GM12878 (cell line): Measurements from ENCODE around the gene CD3E. TPM values are rescaled to one million over a fixed set of nuclear protein-coding genes. Genes with fewer than 3 reads are reported as not detected.

Experiments used
- ATAC-seq: fragments of 200-7000 bp; cut with Tn5 transposase; 3 replicates; pipeline ENCODE4 v1.9.1; 2020; ENCODE audit warnings: mild to moderate bottlenecking, moderate library complexity
- BruUV-seq: library from RNA; stranded (reverse); fragments of 400-500 nt; replicated peaks from 2 replicates; lab custom pipeline; 2021; lab: Mats Ljungman, UMichigan
- CTCF ChIA-PET: fragments of 300-600 bp; sonication (Branson Sonifier 250); formaldehyde crosslinking; extraction: SDS; loops from one replicate; lab custom pipeline; 2021; ENCODE audit warnings: inconsistent platforms; lab: Yijun Ruan, JAX
- POLR2A ChIA-PET: fragments of 350-600 bp; formaldehyde crosslinking; extraction: SDS; loops from one replicate; lab custom pipeline; 2021; ENCODE audit warnings: inconsistent platforms; lab: Charles Lee
- RAD21 ChIA-PET: fragments of 300-600 bp; sonication (Branson Sonifier 250); formaldehyde crosslinking; loops from one replicate; lab custom pipeline; 2023; ENCODE audit warnings: antibody characterized with exemption; ENCODE audit not compliant: unreplicated experiment; lab: Charles Lee
- SMC1A ChIA-PET: fragments of 300-600 bp; sonication (Branson Sonifier 250); formaldehyde crosslinking; loops from one replicate; lab custom pipeline; 2023; ENCODE audit not compliant: unreplicated experiment, uncharacterized antibody; lab: Charles Lee
- DNase-seq: peaks from one replicate; pipeline ENCODE4 v3.0.0-alpha.2; 2011; ENCODE audit warnings: low read depth, low spot score
- FAIRE-seq: peaks from 3 replicates; lab custom pipeline; 2011; peaks lifted over from hg19 to GRCh38; lab: Jason Lieb, UNC
- H2AFZ ChIP-seq: 2 replicates; pipeline ENCODE4 v1.6.0; 2011; ENCODE audit warnings: low read depth, low read length, control low read depth; ENCODE audit not compliant: control insufficient read depth
- H3K27ac ChIP-seq: 2 replicates; pipeline ENCODE4 v1.5.1; 2011; ENCODE audit warnings: control low read depth; ENCODE audit not compliant: control insufficient read depth, insufficient read depth
- H3K27me3 ChIP-seq, 2 experiments: replicated peaks in 1 of 2; 2 replicates each; pipeline versions ENCODE4 v1.6.0 to v1.6.1; 2011; ENCODE audit warnings: low read length in 1 of 2; ENCODE audit not compliant: control insufficient read depth in 2 of 2, insufficient read depth in 2 of 2
- H3K36me3 ChIP-seq, 2 experiments: 2 replicates each; pipeline ENCODE4 v1.5.1; 2011; ENCODE audit warnings: low read length in 1 of 2; ENCODE audit not compliant: control insufficient read depth in 2 of 2, insufficient read depth in 2 of 2
- H3K4me1 ChIP-seq: 2 replicates; pipeline ENCODE4 v1.6.1; 2011; ENCODE audit warnings: mild to moderate bottlenecking, low read length, moderate library complexity, mixed read lengths; ENCODE audit not compliant: control insufficient read depth, insufficient read depth
- H3K4me2 ChIP-seq: 2 replicates; pipeline ENCODE4 v1.6.0; 2011; ENCODE audit warnings: control low read depth; ENCODE audit not compliant: control insufficient read depth, insufficient read depth
- H3K4me3 ChIP-seq: fragments of 200-600 bp; sonication (generic); 2 replicates; pipeline ENCODE4 v1.5.1; 2016
- H3K79me2 ChIP-seq: 2 replicates; pipeline ENCODE4 v1.6.0; 2011; ENCODE audit warnings: low read length; ENCODE audit not compliant: control insufficient read depth, insufficient read depth
- H3K9ac ChIP-seq: 2 replicates; pipeline ENCODE4 v1.8.0; 2011; ENCODE audit warnings: low read length, control low read depth, mixed read lengths; ENCODE audit not compliant: control insufficient read depth, insufficient read depth
- H3K9me3 ChIP-seq: replicated peaks from 3 replicates; pipeline ENCODE4 v1.5.1; 2011; ENCODE audit warnings: mild to moderate bottlenecking, low read length; ENCODE audit not compliant: control insufficient read depth, insufficient read depth
- H4K20me1 ChIP-seq: 2 replicates; pipeline ENCODE4 v1.6.0; 2011; ENCODE audit not compliant: control insufficient read depth, insufficient read depth
- ATF3 ChIP-seq: IDR thresholded peaks from 2 replicates; pipeline ENCODE4 v1.6.1; 2011; ENCODE audit warnings: low read depth, mild to moderate bottlenecking, low read length, moderate library complexity, borderline replicate concordance; ENCODE audit errors: extremely low read depth
- BACH1 ChIP-seq: fragments of 450-650 bp; IDR thresholded peaks from 2 replicates; pipeline ENCODE4 v1.6.1; 2017; ENCODE audit warnings: mild to moderate bottlenecking, borderline replicate concordance
- BHLHE40 ChIP-seq, 2 experiments: fragments of 450-650 bp in 1 of 2; IDR thresholded peaks; 2 replicates each; pipeline ENCODE4 v1.6.1; 2011 to 2017; ENCODE audit warnings: low read depth in 2 of 2, borderline replicate concordance in 1 of 2, improper control_type of control experiment in 1 of 2, low read length in 1 of 2, mild to moderate bottlenecking in 1 of 2
- CREM ChIP-seq: IDR thresholded peaks from 2 replicates; pipeline ENCODE4 v1.6.1; 2014; ENCODE audit warnings: antibody characterized with exemption, low read depth
- DPF2 ChIP-seq: fragments of 450-650 bp; IDR thresholded peaks from 2 replicates; pipeline ENCODE4 v1.6.1; 2017; ENCODE audit warnings: mild to moderate bottlenecking
- EP300 ChIP-seq, 2 experiments: fragments of 150-350 bp in 1 of 2; IDR thresholded peaks; 2 replicates each; pipeline ENCODE4 v1.6.1; 2011 to 2012; ENCODE audit warnings: low read depth in 2 of 2, low read length in 2 of 2, borderline replicate concordance in 1 of 2, improper control_type of control experiment in 1 of 2, inconsistent platforms in 1 of 2; ENCODE audit not compliant: control insufficient read depth in 1 of 2
- ESRRA ChIP-seq: IDR thresholded peaks from 2 replicates; pipeline ENCODE4 v1.6.1; 2012; ENCODE audit warnings: mild to moderate bottlenecking, low read length, improper control_type of control experiment
- IRF5 ChIP-seq: fragments of 450-650 bp; IDR thresholded peaks from 2 replicates; pipeline ENCODE4 v1.6.1; 2017; ENCODE audit warnings: borderline replicate concordance
- KAT2A ChIP-seq: conservative IDR thresholded peaks from 2 replicates; pipeline ENCODE4 v1.6.1; 2011; ENCODE audit warnings: low read depth, low read length; ENCODE audit not compliant: control insufficient read depth
- KDM1A ChIP-seq: fragments of 200-600 bp; sonication (generic); IDR thresholded peaks from 2 replicates; pipeline ENCODE4 v1.6.1; 2016; ENCODE audit warnings: borderline replicate concordance
- KLF5 ChIP-seq: fragments of 450-650 bp; IDR thresholded peaks from 2 replicates; pipeline ENCODE4 v1.6.1; 2014; ENCODE audit warnings: mild to moderate bottlenecking; ENCODE audit not compliant: partially characterized antibody
- NBN ChIP-seq: fragments of 450-650 bp; IDR thresholded peaks from 2 replicates; pipeline ENCODE4 v1.6.1; 2016
- NRF1 ChIP-seq: conservative IDR thresholded peaks from 2 replicates; pipeline ENCODE4 v1.6.1; 2011; ENCODE audit warnings: mild to moderate bottlenecking, low read depth, low read length, improper control_type of control experiment
- PAX5 ChIP-seq: IDR thresholded peaks from 2 replicates; pipeline ENCODE4 v1.6.1; 2011; ENCODE audit warnings: low read depth, low read length, borderline replicate concordance
- RELB ChIP-seq: fragments of 450-650 bp; IDR thresholded peaks from 2 replicates; pipeline ENCODE4 v1.6.1; 2017; ENCODE audit warnings: low read depth, mild to moderate bottlenecking, moderate library complexity
- SMAD1 ChIP-seq: fragments of 450-650 bp; IDR thresholded peaks from 2 replicates; pipeline ENCODE4 v1.6.1; 2018; ENCODE audit warnings: mild to moderate bottlenecking, low read depth; ENCODE audit not compliant: partially characterized antibody
- SREBF2 ChIP-seq: IDR thresholded peaks from 2 replicates; pipeline ENCODE4 v1.6.1; 2012; ENCODE audit warnings: mild to moderate bottlenecking, low read length
- STAT3 ChIP-seq: IDR thresholded peaks from 2 replicates; pipeline ENCODE4 v1.6.1; 2011; ENCODE audit warnings: low read depth, low read length, improper control_type of control experiment
- ZNF622 ChIP-seq: fragments of 450-650 bp; IDR thresholded peaks from 2 replicates; pipeline ENCODE4 v1.6.1; 2017; ENCODE audit warnings: mild to moderate bottlenecking, inconsistent platforms
- WGBS: methylation state at CpG from one replicate; pipeline ENCODE4 v1.1.6; 2016; ENCODE audit warnings: low lambda C conversion rate; ENCODE audit not compliant: insufficient replicate concordance, insufficient coverage; ENCODE audit errors: missing lambda C conversion rate; 5-methylcytosine and 5-hydroxymethylcytosine counted together
- in situ Hi-C: fragments of 300-500 bp; cut with MboI; formaldehyde crosslinking; loops from 9 replicates; pipeline ENCODE4 v1.14.3; 2018; ENCODE audit warnings: mixed read lengths
- intact Hi-C: fragments of 100-400 bp; cut with micrococcal nuclease; formaldehyde crosslinking; loops from one replicate; pipeline ENCODE4 v1.14.2; 2022; ENCODE audit not compliant: unreplicated experiment
- polyA plus RNA-seq, 11 experiments: library from polyadenylated mRNA; depleted of rRNA in 4 of 11; unstranded in 6 of 11; stranded (reverse) in 5 of 11; fragments of >200 nt; fragmentation: Nextera tagmentation in 4 of 11; fragmentation: Illumina TruSeq in 1 of 11; extraction: Ambion mirVana in 4 of 11; extraction: Trizol in 1 of 11; gene quantifications; 1 replicate in 1 of 11; 2 replicates in 10 of 11; pipeline versions ENCODE4 v1.2.1 to v1.2.3, GENCODE V29; 2011 to 2016; ENCODE audit warnings: inconsistent platforms in 2 of 11, missing spikeins in 2 of 11, low read depth in 1 of 11
- total RNA-seq, 4 experiments: library from RNA; depleted of rRNA in 3 of 4; stranded (reverse); fragments of >200 nt in 3 of 4; fragmentation: Illumina TruSeq in 1 of 4; extraction: Trizol in 1 of 4; gene quantifications; 2 replicates each; pipeline versions ENCODE4 v1.2.1 to v1.2.3, GENCODE V29; 2013 to 2021

CD3E gene
- total and polyA plus RNA-seq, 10 of the 15 experiments (the other 5 are each of a cell fraction or from before 2014, with no cell fraction given), result 0.10 to 17.3 (median 3.8) TPM

GRCh38 chr11:118359295-118359958, 54.9 kb downstream of the CD3E start, which contains the start of gene UBE4A (continued):
- TF ChIP-seq RELB (peak; percentile 73), PAX5 (peak; percentile 64; the same call in 1 of the 2 replicates), STAT3 (no peak), BACH1 (peak; percentile 35; the same call in 1 of the 2 replicates), SMAD1 (peak; percentile 58)

GRCh38 chr11:118364956-118365615, 60.6 kb downstream of the CD3E start:
- in situ Hi-C loops, result no loop called here
- 94% methylated on average over 3 of the region's 3 CpGs for WGBS
- no peak overlapping the region for H2AFZ ChIP-seq
- BruUV-seq, result no TSS peak
- SMC1A ChIA-PET, result interaction anchor here (0.8 to 1.6 kb wide), 7 partner anchors 14 to 123 kb away, joined by 3 to 4 read pairs (median 3); no protein-coding TSS in a partner anchor
- H3K27me3 ChIP-seq, result no peaks in the 10 kb centered on the region
- ATAC-seq, result no peak
- peaks cover 7 to 16% of the 10 kb centered on the region in 2 experiments for H3K36me3 ChIP-seq
- H3K9ac ChIP-seq, result no peak overlapping the region
- CTCF ChIA-PET, result interaction anchor here (0.6 to 2.2 kb wide), 15 partner anchors 9 to 166 kb away, joined by 3 to 10 read pairs (median 3); no protein-coding TSS in a partner anchor
- intact Hi-C loops, result no loop called here
- RAD21 ChIA-PET, result interaction anchor here (0.6 to 2.5 kb wide), 4 partner anchors 14 to 167 kb away, joined by 3 to 6 read pairs (median 4); no protein-coding TSS in a partner anchor
- no peaks in the 10 kb centered on the region for H3K9me3 ChIP-seq
- DNase-seq, result no peak
- peaks cover 23% of the 10 kb centered on the region for H3K79me2 ChIP-seq
- no peak for FAIRE-seq
- H3K27ac ChIP-seq, result no peak overlapping the region
- no peak overlapping the region for H3K4me2 ChIP-seq
- H3K4me3 ChIP-seq, result no peak overlapping the region
- POLR2A ChIA-PET, result interaction anchor here (0.7 to 1.0 kb wide), 4 partner anchors 15 to 113 kb away, joined by 3 read pairs; partner anchors contain the start of gene MPZL3
- peaks cover 3% of the 10 kb centered on the region; the same call in 1 of the 2 replicates for H3K4me1 ChIP-seq
- no peaks in the 10 kb centered on the region for H4K20me1 ChIP-seq
- TF ChIP-seq IRF5 (no peak), BHLHE40 (IDR thresholded peaks at IDR 0.05; ENCODE audit: borderline replicate concordance in 1 of 2, low read depth in 2 of 2, low read length in 1 of 2) (no peak), ESRRA (no peak), CREM (no peak), SREBF2 (no peak), NBN (no peak), NRF1 (no peak), ZNF622 (no peak), ATF3 (no peak), KAT2A (no peak), KDM1A (no peak), EP300 (IDR thresholded peaks at IDR 0.05; ENCODE audit: borderline replicate concordance in 1 of 2, control insufficient read depth in 1 of 2, low read depth in 2 of 2, low read length in 2 of 2) (no peak), DPF2 (no peak), KLF5 (no peak)
